Right atrium auricular region (tissue), 2 donors: Measurements from ENCODE around the gene MCU. TPM values are rescaled to one million over a fixed set of nuclear protein-coding genes. Genes with fewer than 3 reads are reported as not detected.

Source experiments
- DNase-seq: peaks from one replicate; pipeline ENCODE4 v3.0.0-alpha.2; 2019; ENCODE audit warnings: low spot score
- H3K27ac ChIP-seq, 2 donors: fragments of 200-600 bp; sonication (generic); 1 replicate in 1 of 2; 2 replicates in 1 of 2; pipeline ENCODE4 v1.5.1; 2016 to 2019
- H3K27me3 ChIP-seq, 2 donors: fragments of 200-600 bp; sonication (generic); one replicate each; pipeline versions ENCODE4 v1.5.1 to v1.6.0; 2017 to 2019
- H3K36me3 ChIP-seq: fragments of 200-600 bp; sonication (generic); one replicate; pipeline ENCODE4 v1.5.1; 2016
- H3K4me1 ChIP-seq, 2 donors: fragments of 200-600 bp; sonication (generic); one replicate each; pipeline versions ENCODE4 v1.5.1 to v1.6.0; 2017 to 2019
- H3K4me3 ChIP-seq, 2 donors: fragments of 200-600 bp; sonication (generic); 1 replicate in 1 of 2; 2 replicates in 1 of 2; pipeline ENCODE4 v1.5.1; 2017 to 2019; ENCODE audit warnings: mild to moderate bottlenecking in 1 of 2, moderate library complexity in 1 of 2
- H3K9me3 ChIP-seq, 2 donors: fragments of 200-600 bp; sonication (generic); one replicate each; pipeline ENCODE4 v1.5.1; 2019
- total RNA-seq, 2 donors: library from RNA; depleted of rRNA; stranded (reverse); fragments of >200 nt; gene quantifications; one replicate each; pipeline ENCODE4 v1.1.0, GENCODE V29; 2016
- TF ChIP-seq, protein P1 (sequence below), 2 donors: fragments of 200-600 bp; sonication (generic); IDR thresholded peaks; one replicate each; pipeline ENCODE4 v1.5.1; 2019; ENCODE audit warnings: antibody characterized with exemption in 2 of 2

MCU gene
- total RNA-seq, 2 donors from 2014 or later: 12.4 to 14.2 TPM

DNA sequence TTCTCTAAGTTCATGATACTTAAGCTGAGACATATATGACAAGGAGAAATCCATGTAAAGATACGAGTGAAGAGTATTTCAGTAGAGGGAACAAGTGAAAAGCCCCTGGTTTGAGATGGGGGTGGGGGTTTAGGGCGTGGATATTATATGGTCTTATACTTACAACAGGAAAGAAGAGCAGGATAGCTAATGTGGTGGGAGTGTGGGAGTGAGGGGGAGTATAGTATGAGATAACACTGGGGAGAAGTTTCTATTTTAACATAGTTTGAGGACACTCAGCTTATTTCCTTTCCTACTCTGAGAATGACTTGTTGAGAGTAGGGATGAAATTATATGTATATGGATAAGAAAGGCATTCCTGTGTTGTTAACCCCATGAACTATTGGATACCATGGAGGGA, 36.5 kb downstream of the MCU start:
- no peaks in the 10 kb centered on the region for H3K27me3 ChIP-seq
- H3K4me1 ChIP-seq: peaks cover 0 to 24% of the 10 kb centered on the region in 2 donors
- TF ChIP-seq, protein P1, sequence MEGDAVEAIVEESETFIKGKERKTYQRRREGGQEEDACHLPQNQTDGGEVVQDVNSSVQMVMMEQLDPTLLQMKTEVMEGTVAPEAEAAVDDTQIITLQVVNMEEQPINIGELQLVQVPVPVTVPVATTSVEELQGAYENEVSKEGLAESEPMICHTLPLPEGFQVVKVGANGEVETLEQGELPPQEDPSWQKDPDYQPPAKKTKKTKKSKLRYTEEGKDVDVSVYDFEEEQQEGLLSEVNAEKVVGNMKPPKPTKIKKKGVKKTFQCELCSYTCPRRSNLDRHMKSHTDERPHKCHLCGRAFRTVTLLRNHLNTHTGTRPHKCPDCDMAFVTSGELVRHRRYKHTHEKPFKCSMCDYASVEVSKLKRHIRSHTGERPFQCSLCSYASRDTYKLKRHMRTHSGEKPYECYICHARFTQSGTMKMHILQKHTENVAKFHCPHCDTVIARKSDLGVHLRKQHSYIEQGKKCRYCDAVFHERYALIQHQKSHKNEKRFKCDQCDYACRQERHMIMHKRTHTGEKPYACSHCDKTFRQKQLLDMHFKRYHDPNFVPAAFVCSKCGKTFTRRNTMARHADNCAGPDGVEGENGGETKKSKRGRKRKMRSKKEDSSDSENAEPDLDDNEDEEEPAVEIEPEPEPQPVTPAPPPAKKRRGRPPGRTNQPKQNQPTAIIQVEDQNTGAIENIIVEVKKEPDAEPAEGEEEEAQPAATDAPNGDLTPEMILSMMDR (IDR thresholded peaks at IDR 0.05): no peak
- no peak overlapping the region for H3K4me3 ChIP-seq
- H3K36me3 ChIP-seq: no peaks in the 10 kb centered on the region
- no peak for DNase-seq
- no peak overlapping the region for H3K27ac ChIP-seq
- H3K9me3 ChIP-seq: no peaks in the 10 kb centered on the region

DNA sequence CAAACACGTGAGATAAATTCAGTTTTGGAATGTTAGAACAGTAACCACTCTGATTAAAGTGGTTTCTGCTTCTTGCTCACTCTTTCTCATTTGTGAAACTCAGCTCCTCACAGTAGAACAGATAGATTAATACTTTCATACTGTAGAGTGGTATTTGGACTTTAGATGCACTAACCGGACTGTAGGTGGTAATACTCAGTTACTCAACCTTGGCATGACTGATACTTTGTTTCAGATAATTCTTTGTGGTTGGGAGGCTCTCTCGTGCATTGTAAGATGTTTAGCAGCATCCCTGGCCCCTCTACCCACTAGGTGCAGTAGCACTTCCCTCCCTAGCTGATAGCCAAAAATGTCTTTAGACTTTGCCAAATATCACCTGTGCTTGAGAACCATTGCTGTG, 37.6 kb downstream of the MCU start:
- no peak for DNase-seq
- no peak overlapping the region for H3K4me3 ChIP-seq
- no peaks in the 10 kb centered on the region for H3K27me3 ChIP-seq
- no peak overlapping the region for H3K27ac ChIP-seq
- TF ChIP-seq, protein P1 (IDR thresholded peaks at IDR 0.05): no peak
- H3K9me3 ChIP-seq: no peaks in the 10 kb centered on the region
- H3K4me1 ChIP-seq: peaks cover 0 to 24% of the 10 kb centered on the region in 2 donors
- no peaks in the 10 kb centered on the region for H3K36me3 ChIP-seq

- Histone ChIP-seq H3K4me1 (peaks cover 0 to 27% of the 10 kb centered on the region in 2 donors), H3K27ac (no peak overlapping the region)
- DNase-seq: no peak
Measured at GRCh38 chr10:72730479-72730878, 38.5 kb downstream of the MCU start.

DNA sequence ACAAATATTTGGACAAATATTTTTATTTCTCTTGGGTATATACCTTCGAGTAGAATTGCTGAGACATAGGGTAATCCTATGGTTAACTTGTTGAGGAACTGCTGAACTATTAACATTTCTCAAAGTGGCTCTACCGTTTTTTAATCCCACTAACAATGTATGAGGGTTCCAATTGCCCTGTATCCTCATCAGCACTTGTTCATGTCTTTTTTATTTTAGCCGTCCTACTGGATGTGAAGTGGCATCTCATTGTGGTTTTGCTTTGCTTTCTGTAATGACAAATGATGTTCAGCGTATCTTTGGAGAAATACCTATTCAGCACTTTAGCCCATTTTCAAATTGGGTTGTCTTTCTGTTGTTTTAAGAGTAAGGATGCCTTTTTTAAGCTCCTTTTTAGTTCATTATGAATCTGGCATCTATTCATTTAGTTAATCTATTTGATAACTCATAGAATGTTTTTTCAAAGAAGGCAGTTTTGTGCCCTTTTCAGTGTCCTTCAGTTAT, 40.0 kb downstream of the MCU start:
- Histone ChIP-seq H3K27ac (no peak overlapping the region), H3K9me3 (no peaks in the 10 kb centered on the region), H3K36me3 (no peaks in the 10 kb centered on the region), H3K27me3 (no peaks in the 10 kb centered on the region), H3K4me1 (peaks cover 0 to 40% of the 10 kb centered on the region in 2 donors), H3K4me3 (no peak overlapping the region)
- TF ChIP-seq, protein P1 (IDR thresholded peaks at IDR 0.05): no peak
- DNase-seq: no peak

More at GRCh38 chr10:72730479-72730878, 38.5 kb downstream of the MCU start:
- H3K4me3 ChIP-seq: no peak overlapping the region
- TF ChIP-seq, protein P1 (IDR thresholded peaks at IDR 0.05): no peak
- no peaks in the 10 kb centered on the region for H3K36me3 ChIP-seq
- no peaks in the 10 kb centered on the region for H3K9me3 ChIP-seq
- no peaks in the 10 kb centered on the region for H3K27me3 ChIP-seq

GRCh38 chr10:72732521-72732920, 40.6 kb downstream of the MCU start:
- no peaks in the 10 kb centered on the region for H3K9me3 ChIP-seq
- no peak for DNase-seq
- no peak overlapping the region for H3K27ac ChIP-seq
- H3K4me1 ChIP-seq: peaks cover 0 to 40% of the 10 kb centered on the region in 2 donors
- no peaks in the 10 kb centered on the region for H3K27me3 ChIP-seq
- H3K4me3 ChIP-seq: no peak overlapping the region
- H3K36me3 ChIP-seq: no peaks in the 10 kb centered on the region
- TF ChIP-seq, protein P1 (IDR thresholded peaks at IDR 0.05): no peak

DNA sequence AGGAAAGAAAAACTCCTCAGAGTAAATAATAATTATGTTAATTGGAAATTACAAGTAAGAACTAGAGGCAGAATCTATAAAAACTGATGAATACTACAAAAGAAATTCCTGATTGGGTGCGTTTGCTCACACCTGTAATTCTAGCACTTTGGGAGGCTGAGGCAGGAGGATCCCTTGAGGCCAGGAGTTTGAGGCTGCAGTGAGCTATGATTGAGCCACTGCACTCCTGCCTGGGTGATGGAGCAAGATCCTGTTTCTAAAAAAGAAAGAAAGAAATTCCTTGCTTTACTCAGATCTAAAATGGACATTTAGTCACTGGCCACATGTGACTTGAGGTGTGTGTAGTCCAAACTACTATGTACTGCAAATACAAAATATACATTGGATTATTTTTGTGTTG, 42.0 kb downstream of the MCU start:
- H3K9me3 ChIP-seq: no peaks in the 10 kb centered on the region
- H3K27ac ChIP-seq: no peak overlapping the region
- TF ChIP-seq, protein P1 (IDR thresholded peaks at IDR 0.05): no peak
- H3K4me1 ChIP-seq: peaks cover 0 to 45% of the 10 kb centered on the region in 2 donors
- no peak for DNase-seq
- no peaks in the 10 kb centered on the region for H3K36me3 ChIP-seq
- H3K27me3 ChIP-seq: no peaks in the 10 kb centered on the region
- no peak overlapping the region for H3K4me3 ChIP-seq
